NCI-H146 treated with DMSO at 0.1 percent for 48 hours (cell line): ENCODE results near the gene STRA8.

Experiments
- DNase-seq: peaks from one replicate; lab custom pipeline; 2025; ENCODE audit not compliant: unreplicated experiment; lab: John Stamatoyannopoulos, UW

STRA8 gene, protein sequence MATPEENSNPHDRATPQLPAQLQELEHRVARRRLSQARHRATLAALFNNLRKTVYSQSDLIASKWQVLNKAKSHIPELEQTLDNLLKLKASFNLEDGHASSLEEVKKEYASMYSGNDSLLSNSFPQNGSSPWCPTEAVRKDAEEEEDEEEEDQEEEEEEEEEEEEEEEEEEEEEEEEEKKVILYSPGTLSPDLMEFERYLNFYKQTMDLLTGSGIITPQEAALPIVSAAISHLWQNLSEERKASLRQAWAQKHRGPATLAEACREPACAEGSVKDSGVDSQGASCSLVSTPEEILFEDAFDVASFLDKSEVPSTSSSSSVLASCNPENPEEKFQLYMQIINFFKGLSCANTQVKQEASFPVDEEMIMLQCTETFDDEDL

DNA sequence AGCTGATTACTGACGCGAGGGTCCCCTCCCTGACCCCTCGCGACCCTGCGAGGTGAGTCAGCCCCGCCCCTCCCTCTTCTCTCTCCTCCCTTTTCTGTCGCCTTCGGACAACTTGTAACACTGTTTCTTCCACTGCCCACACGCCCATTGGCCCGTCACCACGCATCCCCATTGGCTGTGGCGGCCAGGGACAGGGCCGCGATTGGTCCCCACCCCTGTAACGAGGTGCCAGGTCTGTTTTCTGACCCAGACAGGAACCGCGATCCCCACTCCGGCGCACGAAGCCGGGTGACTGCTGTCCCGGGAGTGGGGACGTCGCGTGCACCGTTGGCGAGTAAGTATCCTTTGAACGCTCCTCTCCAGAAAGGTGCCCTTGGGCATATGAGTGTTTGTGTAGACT lies at the start of gene STRA8:
TSS of gene STRA8 (plus strand) at position 269 of the 400 bp plus-strand sequence. CDS start 6,687 bp downstream, outside the sequence.
- DNase-seq, result no peak

DNA sequence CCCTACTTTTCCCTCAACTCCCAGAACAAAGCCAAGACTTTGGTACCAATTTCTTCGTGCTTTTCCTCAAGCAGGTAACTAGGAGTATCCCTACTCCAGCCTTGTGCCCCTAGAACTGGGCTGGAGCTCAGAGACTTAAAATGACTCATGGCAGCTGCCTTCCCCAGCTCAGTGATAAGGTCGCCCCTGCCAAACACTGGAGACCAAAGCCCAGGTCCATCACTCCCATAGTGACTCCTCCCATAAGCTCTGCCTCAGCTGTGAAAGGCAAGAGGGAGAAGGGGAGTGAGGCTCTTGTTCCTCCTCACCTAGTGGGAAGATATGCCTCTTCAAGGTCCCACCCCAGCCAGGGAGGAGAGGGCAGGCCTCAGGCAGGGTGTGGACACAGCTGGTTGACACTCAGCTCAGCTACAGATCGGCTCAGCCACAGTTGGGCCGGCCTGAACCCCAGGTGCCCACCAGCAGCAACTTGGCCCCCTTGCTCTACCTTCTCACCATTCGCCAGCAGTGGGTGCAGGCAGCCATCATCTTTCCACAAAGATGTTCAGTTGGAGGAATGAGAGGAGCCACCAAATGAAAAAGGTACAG lies 49.3 kb upstream of the STRA8 start:
- DNase-seq, result no peak

DNA sequence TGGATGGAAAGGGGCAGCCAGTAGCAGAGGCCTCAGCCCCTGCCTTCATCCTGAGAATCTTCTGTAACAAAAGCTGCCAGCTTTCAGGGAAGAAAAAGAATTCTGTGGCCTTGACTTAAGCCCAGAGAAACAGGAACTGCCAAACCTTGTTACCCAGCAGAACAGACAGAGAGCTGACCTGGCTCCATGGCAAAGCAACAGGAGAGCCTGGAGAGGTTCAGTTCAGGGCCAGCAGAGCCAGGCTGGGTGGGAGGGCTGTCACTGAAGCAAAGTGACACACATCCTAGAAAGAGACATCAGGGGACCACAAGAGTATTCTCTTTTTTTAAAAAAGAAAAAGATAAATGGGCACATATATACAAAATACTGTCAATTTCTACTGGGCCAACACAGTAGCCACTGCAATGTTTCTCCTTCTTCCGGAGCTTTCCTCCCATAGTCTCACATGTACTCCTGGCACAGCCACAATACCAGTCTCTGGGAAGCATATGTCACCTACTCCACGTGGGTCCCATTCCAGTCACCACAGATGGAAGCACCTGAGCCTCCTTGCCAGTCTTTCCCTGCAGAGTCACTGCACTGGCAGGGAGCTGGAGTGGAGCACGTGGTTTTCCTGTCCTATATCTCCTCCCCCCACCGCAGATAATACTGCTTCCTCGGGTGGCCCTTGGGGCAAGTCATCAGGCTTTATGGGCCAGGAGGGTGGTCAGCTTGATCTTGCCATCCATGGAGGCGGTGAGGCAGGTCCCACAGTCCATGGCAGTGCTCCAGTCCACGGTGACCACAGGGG lies 48.0 kb upstream of the STRA8 start:
- no peak for DNase-seq

DNA sequence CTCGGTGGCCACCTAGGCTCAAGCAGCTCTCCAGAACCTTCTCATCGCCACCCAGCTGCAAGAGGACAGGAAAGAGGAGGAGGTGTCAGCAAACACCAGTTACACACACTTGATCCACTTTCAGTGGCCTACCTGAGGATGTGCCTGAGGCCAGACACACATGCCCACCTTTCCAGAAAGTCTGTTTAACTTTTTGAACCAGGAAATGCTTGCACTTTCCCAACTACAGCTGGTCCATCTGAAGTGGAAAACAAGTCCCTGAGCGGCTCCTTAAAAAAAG lies 47.4 kb upstream of the STRA8 start:
- DNase-seq, result no peak

DNA sequence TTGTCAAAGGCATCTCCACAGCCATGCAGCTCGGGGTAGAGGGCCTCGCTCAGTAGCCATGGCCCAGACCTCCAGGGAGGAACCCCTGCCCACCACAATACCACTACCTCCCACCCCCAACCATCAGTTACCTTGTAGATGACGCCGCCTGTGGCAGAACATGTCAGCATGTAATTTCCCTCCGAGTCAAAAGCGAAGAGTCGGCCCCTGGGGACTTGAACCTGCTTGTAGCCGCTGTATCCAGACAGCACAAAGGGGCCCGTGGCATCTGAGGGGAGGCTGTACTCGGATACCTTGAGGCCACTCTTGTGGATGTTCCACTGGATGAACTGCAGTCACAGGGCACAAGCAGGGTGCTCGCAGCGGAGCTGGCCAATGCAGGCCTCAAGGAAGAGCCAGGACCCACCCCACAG lies 46.8 kb upstream of the STRA8 start:
- no peak for DNase-seq

DNA sequence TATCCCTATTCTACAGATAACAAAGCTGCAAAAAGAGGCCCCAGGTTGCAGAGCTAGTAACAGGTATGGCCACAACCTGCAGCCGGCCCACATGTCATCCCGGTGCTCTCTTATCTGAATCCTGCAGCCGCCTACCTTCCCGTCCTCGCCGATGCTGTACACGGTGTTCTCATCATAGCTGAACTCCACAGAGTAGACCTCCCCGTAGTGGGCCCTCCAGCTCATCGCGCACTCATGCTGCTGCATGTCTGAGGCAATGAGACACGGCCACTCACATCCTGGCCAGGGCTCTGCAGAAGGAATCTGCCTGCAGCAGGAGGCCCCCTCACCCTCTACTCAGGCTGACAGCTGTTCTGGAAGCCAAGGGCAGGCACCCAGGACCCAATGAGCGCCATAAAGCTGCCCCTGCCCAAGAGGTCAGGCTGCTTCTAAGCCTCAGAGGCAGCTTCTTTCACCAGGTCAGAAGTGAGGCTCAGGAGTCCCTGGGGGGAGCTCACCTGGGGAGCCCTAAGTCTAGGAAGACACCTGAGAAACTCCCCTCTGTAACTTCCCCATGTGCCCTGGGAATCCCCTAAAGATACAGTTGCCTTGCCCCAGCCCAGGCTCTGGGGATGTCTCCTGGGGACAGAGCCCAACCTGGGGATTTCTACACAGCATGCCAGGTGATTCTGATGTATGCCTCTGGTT lies 45.2 kb upstream of the STRA8 start:
- DNase-seq, result no peak

DNA sequence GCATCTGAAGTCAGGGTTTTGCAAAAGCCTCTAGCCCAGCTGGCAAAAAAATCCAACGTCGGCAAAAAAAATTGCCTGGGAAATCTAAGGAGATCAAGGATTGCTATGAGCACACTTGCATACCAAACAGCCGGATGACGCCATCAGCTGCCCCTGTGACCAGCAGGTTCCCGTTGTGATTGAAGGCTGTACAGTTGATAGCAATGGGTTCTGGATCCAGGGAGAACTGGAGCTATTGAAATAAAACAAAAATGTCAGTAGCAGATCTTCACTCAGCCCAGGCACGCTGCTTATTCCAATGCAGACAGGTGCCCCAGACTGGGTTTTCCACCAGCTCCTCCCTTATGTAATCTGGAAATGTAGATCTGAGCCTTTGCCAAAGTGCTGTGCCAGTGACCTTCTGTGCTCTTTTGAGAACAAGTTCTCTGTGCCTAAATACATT lies 44.4 kb upstream of the STRA8 start:
- DNase-seq, result no peak

DNA sequence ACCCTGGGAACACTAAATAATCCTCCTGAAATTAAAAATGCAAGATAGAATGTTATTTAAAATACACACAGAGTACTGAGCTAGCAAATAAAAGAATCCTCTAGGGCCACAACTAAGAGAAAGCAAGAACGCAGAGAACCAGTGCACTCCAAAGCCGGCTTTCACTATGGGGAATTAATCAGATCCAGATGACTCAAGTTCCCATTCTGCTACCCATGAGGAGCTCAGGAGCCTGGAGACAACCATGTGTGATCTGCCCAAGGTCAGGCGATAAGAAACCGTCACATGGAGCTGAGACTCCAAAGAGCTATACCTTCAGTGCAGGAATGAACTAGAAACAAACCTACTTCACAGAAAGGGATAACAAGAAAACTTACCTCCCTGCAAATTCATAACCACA lies 43.7 kb upstream of the STRA8 start:
- DNase-seq, result no peak

DNA sequence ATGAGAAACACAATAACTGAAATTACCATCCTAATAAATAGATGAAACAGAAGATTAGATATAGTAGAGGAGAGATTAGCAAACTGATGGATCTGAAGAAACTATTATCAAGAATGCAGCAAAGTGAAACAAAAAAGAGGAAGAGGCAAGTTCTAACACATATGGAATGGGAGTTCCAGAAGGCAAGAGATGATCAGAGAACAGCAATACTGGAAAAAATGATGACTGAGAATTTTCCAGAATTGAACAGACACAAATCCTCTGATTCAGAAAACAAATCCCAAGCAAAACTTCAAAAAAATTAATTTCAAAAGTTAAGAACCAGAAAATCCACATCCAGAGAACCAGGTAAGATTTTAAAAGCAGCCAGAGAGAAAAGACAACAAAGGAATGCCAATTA lies 42.9 kb upstream of the STRA8 start:
- no peak for DNase-seq

DNA sequence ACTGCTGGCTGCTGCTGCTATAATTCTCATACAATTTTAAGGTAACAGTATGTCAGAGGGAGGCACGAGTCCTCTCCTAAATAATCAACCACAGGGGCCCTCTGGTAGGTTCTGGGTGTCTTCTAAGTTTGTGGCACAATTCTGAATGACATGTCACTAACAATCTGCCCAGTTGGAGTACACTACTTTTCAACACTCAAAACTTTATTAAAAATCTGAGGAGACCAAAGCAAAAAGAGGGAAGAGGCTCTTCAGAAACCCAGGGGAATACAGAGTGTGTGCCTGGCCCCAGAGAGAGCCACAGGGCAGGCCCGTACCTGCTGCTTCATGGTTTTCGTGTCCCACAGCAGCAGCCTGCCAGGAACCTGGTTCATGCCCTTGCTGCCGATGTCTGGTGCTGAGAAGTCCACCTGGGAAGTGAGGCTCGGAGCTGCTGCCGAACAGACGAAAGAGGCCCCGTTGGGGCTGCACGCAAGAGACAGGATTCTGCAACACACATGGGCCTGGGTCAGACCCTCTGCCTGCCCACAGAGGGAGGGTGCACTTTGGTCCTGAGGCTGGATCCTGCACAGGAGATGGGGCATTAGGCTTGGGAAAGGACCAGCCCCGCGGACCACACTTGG lies 40.6 kb upstream of the STRA8 start:
- DNase-seq, result no peak

DNA sequence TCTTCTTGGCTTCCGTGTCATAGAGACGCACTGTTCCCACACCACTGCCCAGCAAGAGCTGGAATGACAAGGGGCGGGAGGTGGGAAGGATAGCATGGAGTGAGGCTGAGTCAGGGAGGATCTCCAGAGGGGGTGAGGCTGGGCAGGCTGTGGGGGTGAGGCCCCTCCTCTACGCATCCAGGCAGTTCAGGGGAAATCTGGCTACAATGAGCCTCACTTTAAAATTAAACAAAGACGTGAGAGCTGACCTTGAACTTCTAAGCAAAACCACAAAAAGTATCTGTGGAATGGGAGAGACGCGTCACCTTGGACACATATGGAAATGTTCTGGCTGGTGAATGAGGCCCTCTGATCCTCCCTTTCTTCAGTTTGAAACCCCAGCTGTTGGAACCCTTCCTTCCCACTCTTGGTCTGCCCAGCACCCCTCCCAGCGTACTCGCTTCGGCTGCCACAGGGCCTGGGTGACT lies 40.0 kb upstream of the STRA8 start:
- DNase-seq, result no peak

DNA sequence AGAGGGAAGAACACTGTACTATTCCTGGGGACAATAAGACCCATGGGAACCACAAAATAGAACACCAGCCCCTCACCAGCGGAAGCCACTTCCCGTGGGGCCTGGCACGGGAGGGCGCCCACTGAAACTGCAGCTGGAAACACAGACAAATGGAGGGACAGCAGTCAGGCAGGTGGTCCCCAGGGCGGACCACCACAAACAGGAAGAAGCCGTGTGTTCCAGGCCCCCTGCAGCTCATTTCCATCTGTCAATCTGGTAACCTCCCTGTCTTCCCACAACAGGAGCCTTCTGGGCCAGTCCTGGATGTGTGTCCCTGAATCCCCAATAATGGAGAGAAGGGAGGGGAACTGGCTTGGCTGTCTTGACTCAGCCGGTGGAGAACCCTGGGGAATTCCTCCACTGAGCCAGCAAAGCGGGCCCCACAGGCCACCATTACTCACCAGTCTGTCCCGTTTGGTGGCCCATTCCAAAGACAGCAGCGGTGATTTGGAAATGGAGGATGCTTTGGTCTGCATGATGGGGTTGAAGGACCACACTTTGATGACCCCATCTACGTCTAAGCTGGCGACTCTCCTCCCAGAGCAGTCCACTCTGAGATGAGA lies 39.0 kb upstream of the STRA8 start:
- DNase-seq, result no peak

DNA sequence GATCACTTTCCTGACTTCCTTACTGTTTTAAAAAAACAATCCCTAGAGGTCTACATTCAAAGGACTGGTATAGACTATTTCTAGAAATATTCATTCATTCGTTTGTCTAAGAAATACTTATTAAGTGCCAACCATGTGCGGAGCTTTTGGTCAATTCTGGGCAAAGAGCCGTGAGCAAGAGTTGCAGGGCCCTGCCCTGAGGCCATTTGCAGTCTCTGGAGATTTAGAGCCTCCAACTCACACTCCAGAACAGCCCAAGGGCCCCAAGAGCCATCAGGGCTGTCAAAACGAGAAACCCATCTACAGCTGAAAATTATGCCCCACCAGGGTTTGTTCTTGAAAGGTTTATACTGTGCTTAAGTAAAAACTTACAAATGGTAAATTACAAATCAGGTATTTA lies 38.5 kb upstream of the STRA8 start:
- DNase-seq, result no peak

DNA sequence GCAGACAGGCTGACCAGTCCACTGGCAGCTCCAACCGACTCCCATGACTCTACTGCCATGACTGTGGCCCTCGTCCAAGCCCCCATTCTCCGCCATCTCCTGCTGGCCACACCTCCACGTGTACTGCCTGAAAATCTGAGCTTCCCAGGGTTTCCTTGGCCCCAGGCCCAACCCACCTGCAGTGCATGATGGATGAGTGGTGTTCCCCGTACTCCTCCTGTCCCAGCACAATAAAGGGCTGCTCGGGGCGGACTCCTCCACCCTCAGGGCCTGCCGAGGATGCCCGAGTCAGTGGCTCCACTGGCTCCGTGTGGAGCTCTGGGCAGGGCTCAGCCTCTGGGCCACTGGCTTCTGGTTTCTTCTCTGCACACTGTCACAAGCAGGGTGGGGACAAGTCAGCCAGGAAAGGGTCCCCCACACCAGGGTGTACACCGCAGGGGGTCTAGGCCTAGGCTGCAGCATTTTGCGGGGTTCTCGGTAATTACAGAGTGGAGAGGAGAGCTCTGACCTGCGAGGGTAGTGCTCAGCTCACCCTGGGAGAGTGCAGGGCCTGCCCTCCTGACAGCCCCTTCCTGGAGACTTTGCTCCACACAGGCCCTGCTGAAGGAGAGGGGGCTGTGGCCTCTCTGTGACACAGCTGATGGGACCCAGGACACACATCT lies 37.5 kb upstream of the STRA8 start:
- no peak for DNase-seq

DNA sequence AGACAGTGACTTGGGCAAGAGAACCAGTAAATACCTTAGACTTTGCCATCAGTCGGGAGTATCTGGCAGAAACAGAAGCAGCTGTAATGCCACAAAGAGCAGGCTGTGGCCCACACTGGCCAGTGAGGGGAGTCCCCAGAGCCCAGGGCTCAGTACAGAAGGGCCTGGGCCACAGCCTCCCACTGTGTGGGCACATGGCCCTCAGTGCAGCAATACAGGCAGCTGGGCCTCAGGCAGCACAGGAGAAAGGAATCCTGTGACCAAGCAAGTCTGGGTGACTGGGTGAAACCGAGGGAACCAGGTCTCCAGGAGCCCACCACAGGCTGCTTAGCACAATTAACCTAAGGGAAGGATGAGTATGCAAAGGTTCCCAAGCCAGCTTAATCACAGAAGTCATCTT lies 36.3 kb upstream of the STRA8 start:
- no peak for DNase-seq

DNA sequence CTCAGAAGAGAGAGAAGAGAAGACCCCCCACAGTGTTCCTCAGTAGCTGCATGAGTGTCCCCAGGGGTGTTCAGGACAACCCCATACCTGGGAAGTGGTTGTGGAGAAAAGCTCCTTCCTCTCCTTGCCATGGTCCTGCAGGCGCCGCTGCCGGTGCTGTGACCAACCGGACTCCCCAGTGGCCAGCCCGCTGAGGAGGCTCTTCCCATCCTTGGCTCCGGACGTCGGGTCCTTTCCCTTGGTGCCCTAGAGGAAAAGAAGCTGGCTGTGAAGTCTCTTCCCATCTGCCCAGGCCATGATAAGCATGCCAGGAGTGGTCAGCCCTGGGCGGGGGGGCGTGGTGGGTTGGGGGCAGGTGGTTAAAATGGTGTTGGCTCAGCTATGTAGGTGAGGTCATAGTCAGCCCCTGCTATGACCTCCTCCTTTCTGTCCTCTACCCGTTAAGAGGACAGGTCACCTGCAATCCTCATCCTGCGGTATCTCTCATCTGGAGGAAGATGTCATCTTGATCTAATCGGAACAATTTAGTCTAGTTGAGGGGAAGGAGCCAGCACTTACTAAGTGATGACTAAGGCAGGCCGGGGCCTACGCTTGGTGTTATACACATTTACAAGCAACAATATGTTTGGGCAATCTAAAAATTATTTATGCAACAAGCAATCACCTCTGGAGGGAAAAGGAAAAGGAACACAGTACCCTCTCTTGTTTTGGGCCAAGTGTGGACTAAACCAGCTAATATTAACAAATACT lies 35.6 kb upstream of the STRA8 start:
- no peak for DNase-seq

DNA sequence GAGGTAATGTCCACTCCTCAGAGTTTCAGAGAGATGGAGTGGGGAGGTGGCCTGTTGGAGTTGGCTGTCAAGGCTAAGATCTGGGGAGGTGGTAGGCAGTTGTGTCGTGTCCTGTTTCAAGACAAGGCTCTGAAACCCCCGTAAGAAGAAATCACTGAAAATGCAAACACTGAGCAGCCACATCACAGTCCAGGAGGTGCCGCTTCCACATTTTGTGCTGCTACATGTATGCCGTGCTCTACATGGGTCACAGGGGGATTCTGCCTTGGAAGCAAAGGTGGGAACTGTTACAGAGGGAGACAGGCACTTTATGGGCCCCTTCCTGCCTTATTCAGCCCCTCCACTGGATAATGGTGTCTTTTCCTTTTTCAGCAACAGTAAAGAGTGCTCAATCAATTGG lies 34.2 kb upstream of the STRA8 start:
- DNase-seq, result no peak

DNA sequence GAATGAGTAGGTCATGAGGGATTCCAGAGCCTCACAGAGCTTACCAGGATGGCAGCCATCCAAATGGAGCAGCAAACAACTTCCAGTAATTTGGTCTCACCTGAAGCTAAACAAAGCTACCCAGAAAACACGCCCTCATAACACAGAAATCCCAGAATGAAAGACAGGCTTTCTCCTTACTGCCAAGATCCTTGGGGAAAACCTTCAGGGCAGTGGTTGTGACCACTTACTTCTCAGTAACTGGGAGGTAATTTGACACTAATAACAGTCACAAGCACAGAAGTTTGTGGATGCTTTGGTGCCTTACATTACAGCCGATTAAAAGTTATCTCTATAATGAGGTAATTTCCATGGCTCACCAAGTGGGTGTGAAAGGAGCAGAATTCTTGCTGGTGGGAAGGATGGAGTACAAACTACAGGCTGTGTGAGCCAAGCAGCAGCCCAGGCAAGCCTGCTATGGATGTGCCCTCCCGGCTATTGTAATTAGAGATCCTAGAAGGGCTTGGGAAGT lies 32.8 kb upstream of the STRA8 start:
- DNase-seq, result no peak

DNA sequence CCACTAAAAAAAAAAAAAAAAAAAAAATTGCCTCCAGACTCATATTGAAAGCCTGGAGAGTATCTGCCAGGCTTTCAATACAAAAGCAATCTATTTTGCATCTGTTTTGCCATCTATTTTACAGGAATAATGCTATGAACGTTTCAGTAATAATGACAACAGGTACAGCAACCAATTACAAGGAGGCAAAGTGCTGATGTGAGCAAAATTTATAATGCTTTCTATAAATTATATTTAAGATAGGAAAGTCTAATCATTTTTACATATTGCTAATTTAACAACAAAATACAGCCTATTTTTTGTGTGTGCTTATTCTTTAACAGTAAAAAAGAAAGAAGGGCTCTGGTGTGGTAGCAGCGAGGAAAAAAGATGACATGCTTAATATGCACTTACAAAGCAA lies 32.3 kb upstream of the STRA8 start:
- DNase-seq, result no peak
